ENCODE measurements around the gene CNTF.

DNA sequence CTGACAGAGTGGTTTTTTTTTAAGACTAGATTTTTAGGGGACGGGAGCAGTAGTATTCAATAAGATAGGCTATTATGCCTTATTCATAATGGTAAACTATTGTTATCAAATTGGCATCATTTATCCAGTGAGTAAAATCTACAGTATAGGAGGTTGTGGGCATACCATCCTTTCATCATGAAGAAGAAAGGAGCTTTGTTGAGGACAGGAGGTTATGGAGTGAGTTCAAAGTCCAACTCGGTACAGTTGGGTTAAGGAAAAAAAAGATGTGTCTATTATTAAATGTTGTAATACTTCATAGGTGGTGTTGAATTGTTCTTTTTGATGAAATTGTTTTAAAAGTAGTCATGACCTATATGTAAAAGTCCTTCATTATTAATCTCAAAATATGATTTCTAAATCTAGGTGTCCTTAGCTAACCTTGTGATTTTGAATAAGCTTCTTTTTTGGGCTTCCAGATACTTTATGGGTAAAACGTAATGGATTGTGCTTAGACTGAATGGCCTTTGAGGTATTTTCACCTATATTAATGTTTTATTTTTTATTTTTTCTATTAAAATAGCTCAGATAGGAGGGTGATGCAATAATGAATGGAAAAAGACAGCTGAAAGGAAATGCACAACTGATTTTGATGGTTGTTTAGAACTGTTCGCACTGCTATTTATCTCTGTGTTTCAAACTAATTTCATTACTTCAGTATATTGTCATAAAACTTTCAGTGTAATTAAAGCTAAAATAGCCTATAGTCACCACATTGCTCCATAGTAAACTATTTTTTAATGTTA is 15.3 kb upstream of the CNTF start:
- TF ChIP-seq POLR2A (IDR thresholded peaks at IDR 0.05; ENCODE audit: low read depth) (no peak), EP300 (IDR thresholded peaks at IDR 0.05) (no peak), POLR2AphosphoS5 (IDR thresholded peaks at IDR 0.05) (no peak)
- TF ChIP-seq, protein P1, sequence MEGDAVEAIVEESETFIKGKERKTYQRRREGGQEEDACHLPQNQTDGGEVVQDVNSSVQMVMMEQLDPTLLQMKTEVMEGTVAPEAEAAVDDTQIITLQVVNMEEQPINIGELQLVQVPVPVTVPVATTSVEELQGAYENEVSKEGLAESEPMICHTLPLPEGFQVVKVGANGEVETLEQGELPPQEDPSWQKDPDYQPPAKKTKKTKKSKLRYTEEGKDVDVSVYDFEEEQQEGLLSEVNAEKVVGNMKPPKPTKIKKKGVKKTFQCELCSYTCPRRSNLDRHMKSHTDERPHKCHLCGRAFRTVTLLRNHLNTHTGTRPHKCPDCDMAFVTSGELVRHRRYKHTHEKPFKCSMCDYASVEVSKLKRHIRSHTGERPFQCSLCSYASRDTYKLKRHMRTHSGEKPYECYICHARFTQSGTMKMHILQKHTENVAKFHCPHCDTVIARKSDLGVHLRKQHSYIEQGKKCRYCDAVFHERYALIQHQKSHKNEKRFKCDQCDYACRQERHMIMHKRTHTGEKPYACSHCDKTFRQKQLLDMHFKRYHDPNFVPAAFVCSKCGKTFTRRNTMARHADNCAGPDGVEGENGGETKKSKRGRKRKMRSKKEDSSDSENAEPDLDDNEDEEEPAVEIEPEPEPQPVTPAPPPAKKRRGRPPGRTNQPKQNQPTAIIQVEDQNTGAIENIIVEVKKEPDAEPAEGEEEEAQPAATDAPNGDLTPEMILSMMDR (IDR thresholded peaks at IDR 0.05) = no peak
